SU-DHL-6 (cell line): ENCODE results near the gene SAT1.

ENCODE experiments used
- H2AFZ ChIP-seq: fragments of 200-600 bp; sonication (generic); 2 replicates; pipeline ENCODE4 v1.6.1; 2014; ENCODE audit warnings: low read depth, mild to moderate bottlenecking, moderate library complexity, mixed read lengths, antibody characterized with exemption, low read length; ENCODE audit not compliant: severe bottlenecking
- H3F3A ChIP-seq: fragments of 200-600 bp; shearing (Covaris generic); 2 replicates; pipeline ENCODE4 v1.6.0; 2016; ENCODE audit warnings: antibody characterized with exemption, mild to moderate bottlenecking; ENCODE audit not compliant: insufficient read depth
- H3K27ac ChIP-seq: fragments of 200-600 bp; sonication (generic); 2 replicates; pipeline ENCODE4 v1.5.1; 2016; ENCODE audit warnings: low read depth, mild to moderate bottlenecking, low read length, moderate library complexity, mixed read lengths
- H3K27me3 ChIP-seq: fragments of 200-600 bp; sonication (generic), shearing (Covaris generic); 2 replicates; pipeline ENCODE4 v1.6.0; 2014; ENCODE audit warnings: mild to moderate bottlenecking, low read length
- H3K36me3 ChIP-seq: fragments of 200-600 bp; sonication (generic); 2 replicates; pipeline ENCODE4 v1.6.1; 2014; ENCODE audit warnings: mild to moderate bottlenecking, low read length, mixed read lengths
- H3K4me2 ChIP-seq: fragments of 300-600, 200-600 bp; shearing (Covaris generic), sonication (generic); 2 replicates; pipeline ENCODE4 v1.6.0; 2014; ENCODE audit warnings: low read length, low read depth, mild to moderate bottlenecking; ENCODE audit not compliant: poor library complexity, severe bottlenecking
- H3K4me3 ChIP-seq: fragments of 200-600 bp; sonication (generic); 2 replicates; pipeline ENCODE4 v1.5.1; 2014; ENCODE audit warnings: antibody characterized with exemption, low read length, mild to moderate bottlenecking, mixed read lengths; ENCODE audit not compliant: insufficient read depth, poor library complexity, severe bottlenecking
- H3K79me2 ChIP-seq: fragments of 200-600 bp; sonication (generic); 2 replicates; pipeline ENCODE4 v1.6.1; 2014; ENCODE audit warnings: mild to moderate bottlenecking, low read length, moderate library complexity; ENCODE audit not compliant: insufficient read depth
- H3K9ac ChIP-seq: fragments of 200-600 bp; sonication (generic); 2 replicates; pipeline ENCODE4 v1.7.0; 2014; ENCODE audit warnings: mild to moderate bottlenecking, low read length
- H3K9me2 ChIP-seq: fragments of 200-600 bp; sonication (generic); replicated peaks from 2 replicates; pipeline ENCODE4 v1.6.1; 2014; ENCODE audit warnings: low read length; ENCODE audit not compliant: insufficient read depth
- H3K9me3 ChIP-seq: fragments of 200-600 bp; sonication (generic); 2 replicates; pipeline ENCODE4 v1.6.1; 2014; ENCODE audit warnings: low read length, mixed read lengths; ENCODE audit not compliant: insufficient read depth
- H4K20me1 ChIP-seq: fragments of 200-600 bp; sonication (generic); 2 replicates; pipeline ENCODE4 v1.6.1; 2014; ENCODE audit warnings: low read depth, mild to moderate bottlenecking, antibody characterized with exemption, low read length, moderate library complexity, mixed read lengths
- EZH2phosphoT487 ChIP-seq: fragments of 200-600 bp; sonication (generic), shearing (Covaris generic); conservative IDR thresholded peaks from 2 replicates; pipeline ENCODE4 v1.6.1; 2018; ENCODE audit warnings: mild to moderate bottlenecking, antibody characterized with exemption, low read length, moderate library complexity, mixed read lengths
- TF ChIP-seq, protein P1 (sequence below): fragments of 200-600 bp; sonication (generic); IDR thresholded peaks from one replicate; pipeline ENCODE4 v1.5.1; 2017; ENCODE audit warnings: antibody characterized with exemption, mild to moderate bottlenecking, low read length, moderate library complexity; ENCODE audit not compliant: insufficient read depth, poor library complexity, severe bottlenecking

SAT1 gene

DNA sequence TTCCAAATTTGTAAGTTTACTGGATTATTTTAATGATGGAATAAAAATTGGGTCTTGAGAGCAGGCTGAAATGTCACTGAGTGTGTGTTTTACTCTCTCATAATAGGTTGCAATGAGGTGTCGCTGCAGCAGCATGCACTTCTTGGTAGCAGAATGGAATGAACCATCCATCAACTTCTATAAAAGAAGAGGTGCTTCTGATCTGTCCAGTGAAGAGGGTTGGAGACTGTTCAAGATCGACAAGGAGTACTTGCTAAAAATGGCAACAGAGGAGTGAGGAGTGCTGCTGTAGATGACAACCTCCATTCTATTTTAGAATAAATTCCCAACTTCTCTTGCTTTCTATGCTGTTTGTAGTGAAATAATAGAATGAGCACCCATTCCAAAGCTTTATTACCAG is 2.6 kb downstream of the SAT1 start:
- Histone ChIP-seq H3K79me2 (peaks cover 8% of the 10 kb centered on the region; the same call in 1 of the 2 replicates), H3K4me3 (no peak overlapping the region), H3F3A (peaks cover 15% of the 10 kb centered on the region; the same call in 1 of the 2 replicates), H4K20me1 (no peaks in the 10 kb centered on the region), H3K27ac (no peak overlapping the region), H3K36me3 (peaks cover 11% of the 10 kb centered on the region), H3K9me3 (no peaks in the 10 kb centered on the region), H3K9me2 (no peaks in the 10 kb centered on the region), H3K4me2 (no peak overlapping the region), H3K27me3 (no peaks in the 10 kb centered on the region), H3K9ac (no peak overlapping the region), H2AFZ (no peak overlapping the region)
- TF ChIP-seq, protein P1, sequence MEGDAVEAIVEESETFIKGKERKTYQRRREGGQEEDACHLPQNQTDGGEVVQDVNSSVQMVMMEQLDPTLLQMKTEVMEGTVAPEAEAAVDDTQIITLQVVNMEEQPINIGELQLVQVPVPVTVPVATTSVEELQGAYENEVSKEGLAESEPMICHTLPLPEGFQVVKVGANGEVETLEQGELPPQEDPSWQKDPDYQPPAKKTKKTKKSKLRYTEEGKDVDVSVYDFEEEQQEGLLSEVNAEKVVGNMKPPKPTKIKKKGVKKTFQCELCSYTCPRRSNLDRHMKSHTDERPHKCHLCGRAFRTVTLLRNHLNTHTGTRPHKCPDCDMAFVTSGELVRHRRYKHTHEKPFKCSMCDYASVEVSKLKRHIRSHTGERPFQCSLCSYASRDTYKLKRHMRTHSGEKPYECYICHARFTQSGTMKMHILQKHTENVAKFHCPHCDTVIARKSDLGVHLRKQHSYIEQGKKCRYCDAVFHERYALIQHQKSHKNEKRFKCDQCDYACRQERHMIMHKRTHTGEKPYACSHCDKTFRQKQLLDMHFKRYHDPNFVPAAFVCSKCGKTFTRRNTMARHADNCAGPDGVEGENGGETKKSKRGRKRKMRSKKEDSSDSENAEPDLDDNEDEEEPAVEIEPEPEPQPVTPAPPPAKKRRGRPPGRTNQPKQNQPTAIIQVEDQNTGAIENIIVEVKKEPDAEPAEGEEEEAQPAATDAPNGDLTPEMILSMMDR = no peak
- no peak for TF ChIP-seq EZH2phosphoT487

GRCh38 chrX:23786268-23786815 is 3.4 kb downstream of the SAT1 start:
- H3F3A ChIP-seq = peaks cover 15% of the 10 kb centered on the region; the same call in 1 of the 2 replicates

DNA sequence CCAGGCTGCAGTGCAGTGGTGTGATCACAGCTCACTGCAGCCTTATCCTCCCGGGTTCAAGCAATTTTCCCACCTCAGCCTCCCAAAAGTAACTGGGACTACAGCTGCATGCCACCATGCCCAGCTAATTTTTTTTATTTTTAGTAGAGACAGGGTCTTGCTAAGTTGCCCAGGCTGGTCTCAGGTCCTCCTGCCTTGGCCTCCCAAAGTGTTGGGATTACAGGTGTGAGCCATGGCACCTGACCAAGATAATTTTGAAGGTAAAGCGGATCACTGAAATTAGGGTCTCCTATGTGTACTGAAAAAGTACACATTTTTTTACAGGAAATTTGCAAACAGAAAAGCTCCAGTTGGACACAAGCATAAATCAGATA is 4.8 kb downstream of the SAT1 start:
- Histone ChIP-seq H3K4me3 (no peak overlapping the region), H3K9me2 (no peaks in the 10 kb centered on the region), H3K27me3 (no peaks in the 10 kb centered on the region), H2AFZ (no peak overlapping the region), H3K79me2 (peaks cover 8% of the 10 kb centered on the region; the same call in 1 of the 2 replicates), H4K20me1 (no peaks in the 10 kb centered on the region), H3K4me2 (no peak overlapping the region), H3K36me3 (peaks cover 11% of the 10 kb centered on the region), H3F3A (peaks cover 8% of the 10 kb centered on the region; the same call in 1 of the 2 replicates), H3K9ac (no peak overlapping the region), H3K9me3 (no peaks in the 10 kb centered on the region), H3K27ac (no peak overlapping the region)
- TF ChIP-seq EZH2phosphoT487 = no peak
- TF ChIP-seq, protein P1 = no peak

More at GRCh38 chrX:23786268-23786815, 3.4 kb downstream of the SAT1 start:
- H3K9me3 ChIP-seq = no peaks in the 10 kb centered on the region
- H3K79me2 ChIP-seq = peaks cover 8% of the 10 kb centered on the region; the same call in 1 of the 2 replicates
- no peak overlapping the region for H3K27ac ChIP-seq
- no peak overlapping the region for H3K9ac ChIP-seq
- no peaks in the 10 kb centered on the region for H3K27me3 ChIP-seq
- H4K20me1 ChIP-seq = no peaks in the 10 kb centered on the region
- no peak overlapping the region for H2AFZ ChIP-seq
- peaks cover 11% of the 10 kb centered on the region for H3K36me3 ChIP-seq
- no peak for TF ChIP-seq EZH2phosphoT487
- no peak overlapping the region for H3K4me3 ChIP-seq
- no peaks in the 10 kb centered on the region for H3K9me2 ChIP-seq
- H3K4me2 ChIP-seq = no peak overlapping the region

GRCh38 chrX:23788521-23788920 is 5.5 kb downstream of the SAT1 start:
- Histone ChIP-seq H3K4me2 (no peak overlapping the region), H3K9me2 (no peaks in the 10 kb centered on the region)

More at GRCh38 chrX:23788521-23788920, 5.5 kb downstream of the SAT1 start:
- Histone ChIP-seq H3K27ac (no peak overlapping the region), H3F3A (peaks cover 8% of the 10 kb centered on the region; the same call in 1 of the 2 replicates), H3K4me3 (no peak overlapping the region), H3K9ac (no peak overlapping the region), H3K9me3 (no peaks in the 10 kb centered on the region), H3K79me2 (peaks cover 8% of the 10 kb centered on the region; the same call in 1 of the 2 replicates), H3K36me3 (peaks cover 11% of the 10 kb centered on the region), H2AFZ (no peak overlapping the region), H3K27me3 (no peaks in the 10 kb centered on the region), H4K20me1 (no peaks in the 10 kb centered on the region)
- TF ChIP-seq, protein P1 = no peak
- no peak for TF ChIP-seq EZH2phosphoT487
